K562 (cell line): ENCODE data around the gene FAM107B.

ENCODE experiments used
- EZH2 ChIP-seq: IDR thresholded peaks from 2 replicates; pipeline ENCODE4 v1.6.1; 2012; ENCODE audit warnings: low read depth, mild to moderate bottlenecking, inconsistent platforms, low read length, borderline replicate concordance
- FOXP1 ChIP-seq: sonication (generic); formaldehyde crosslinking; IDR thresholded peaks from 2 replicates; pipeline ENCODE4 v1.8.0; 2022; ENCODE audit warnings: mild to moderate bottlenecking, missing genetic modification reagents
- POLR2A ChIP-seq: fragments of 450-650 bp; conservative IDR thresholded peaks from 2 replicates; pipeline ENCODE4 v1.6.1; 2016
- POLR2AphosphoS5 ChIP-seq: IDR thresholded peaks from 2 replicates; pipeline ENCODE4 v1.6.1; 2011; ENCODE audit warnings: mild to moderate bottlenecking, low read depth, low read length, moderate library complexity; ENCODE audit not compliant: control insufficient read depth, insufficient read depth
- PRMT5 ChIP-seq: sonication (generic); formaldehyde crosslinking; IDR thresholded peaks from 2 replicates; pipeline ENCODE4 v1.5.0; 2020; ENCODE audit warnings: missing genetic modification reagents
- RBM25 ChIP-seq: fragments of 200-400 bp; formaldehyde crosslinking; IDR thresholded peaks from 2 replicates; pipeline ENCODE4 v1.6.1; 2018; ENCODE audit warnings: low read length, low read depth, moderate library complexity; ENCODE audit not compliant: severe bottlenecking
- SMARCA4 ChIP-seq: fragments of 450-650 bp; IDR thresholded peaks from 2 replicates; pipeline ENCODE4 v1.6.1; 2016
- TCF3 ChIP-seq: sonication (generic); formaldehyde crosslinking; IDR thresholded peaks from 2 replicates; pipeline ENCODE4 v1.4.0; 2020; ENCODE audit warnings: mild to moderate bottlenecking, missing genetic modification reagents
- TEAD4 ChIP-seq, 2 experiments: sonication (generic) in 1 of 2; formaldehyde crosslinking in 1 of 2; IDR thresholded peaks; 2 replicates each; pipeline versions ENCODE4 v1.6.1 to v1.8.0; 2012 to 2022; ENCODE audit warnings: borderline replicate concordance in 1 of 2, inconsistent platforms in 1 of 2, low read length in 1 of 2, mild to moderate bottlenecking in 1 of 2, missing genetic modification reagents in 1 of 2
- ZNF696 ChIP-seq: fragments of 250-450 bp; sonication (Bioruptor Pico); conservative IDR thresholded peaks from 2 replicates; pipeline ENCODE4 v1.4.0; 2020; ENCODE audit warnings: mild to moderate bottlenecking, moderate library complexity
- TF ChIP-seq, protein P1 (sequence below), 3 experiments: IDR thresholded peaks in 2 of 3; conservative IDR thresholded peaks in 1 of 3; 2 replicates each; pipeline ENCODE4 v1.5.1; 2011 to 2012; ENCODE audit warnings: low read length in 3 of 3, mild to moderate bottlenecking in 3 of 3, control low read depth in 2 of 3, improper control_type of control experiment in 1 of 3, inconsistent platforms in 1 of 3, low read depth in 1 of 3, mixed read lengths in 1 of 3, moderate library complexity in 1 of 3; ENCODE audit not compliant: insufficient read depth in 2 of 3
- TF ChIP-seq, protein P2 (sequence below): sonication (generic); formaldehyde crosslinking; IDR thresholded peaks from 2 replicates; pipeline ENCODE4 v1.5.0; 2020; ENCODE audit warnings: missing genetic modification reagents

DNA sequence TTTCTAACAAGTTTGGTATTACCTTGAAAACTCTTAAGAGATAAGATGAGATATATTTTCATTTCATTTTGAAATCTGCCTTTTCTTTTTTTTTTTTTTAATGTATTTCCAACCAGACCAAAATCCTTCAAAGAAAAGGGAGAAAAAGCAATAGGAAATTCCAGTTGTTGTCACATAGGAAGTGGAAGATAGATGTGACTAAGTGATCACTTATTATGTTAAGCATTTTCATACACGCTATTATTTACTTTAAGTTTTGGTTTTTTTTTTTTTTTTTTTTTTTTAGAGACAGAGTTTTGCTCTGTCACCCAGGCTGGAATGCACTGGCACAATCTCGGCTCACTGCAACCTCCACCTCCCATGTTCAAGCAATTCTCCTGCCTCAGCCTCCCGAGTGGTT, 246.8 kb downstream of the FAM107B start:
- TF ChIP-seq PRMT5, result no peak
- TF ChIP-seq TEAD4 (IDR thresholded peaks at IDR 0.05; ENCODE audit: low read length), result no peak
- TF ChIP-seq TEAD4 (CRISPR knock-in tag; IDR thresholded peaks at IDR 0.05; ENCODE audit: borderline replicate concordance), result no peak
- no peak for TF ChIP-seq TCF3
- TF ChIP-seq EZH2, result no peak
- no peak for TF ChIP-seq POLR2AphosphoS5
- TF ChIP-seq ZNF696 (CRISPR knock-in tag), result no peak
- TF ChIP-seq RBM25, result no peak
- TF ChIP-seq POLR2A, result no peak
- no peak for TF ChIP-seq FOXP1 (CRISPR knock-in tag)
- TF ChIP-seq, protein P1, sequence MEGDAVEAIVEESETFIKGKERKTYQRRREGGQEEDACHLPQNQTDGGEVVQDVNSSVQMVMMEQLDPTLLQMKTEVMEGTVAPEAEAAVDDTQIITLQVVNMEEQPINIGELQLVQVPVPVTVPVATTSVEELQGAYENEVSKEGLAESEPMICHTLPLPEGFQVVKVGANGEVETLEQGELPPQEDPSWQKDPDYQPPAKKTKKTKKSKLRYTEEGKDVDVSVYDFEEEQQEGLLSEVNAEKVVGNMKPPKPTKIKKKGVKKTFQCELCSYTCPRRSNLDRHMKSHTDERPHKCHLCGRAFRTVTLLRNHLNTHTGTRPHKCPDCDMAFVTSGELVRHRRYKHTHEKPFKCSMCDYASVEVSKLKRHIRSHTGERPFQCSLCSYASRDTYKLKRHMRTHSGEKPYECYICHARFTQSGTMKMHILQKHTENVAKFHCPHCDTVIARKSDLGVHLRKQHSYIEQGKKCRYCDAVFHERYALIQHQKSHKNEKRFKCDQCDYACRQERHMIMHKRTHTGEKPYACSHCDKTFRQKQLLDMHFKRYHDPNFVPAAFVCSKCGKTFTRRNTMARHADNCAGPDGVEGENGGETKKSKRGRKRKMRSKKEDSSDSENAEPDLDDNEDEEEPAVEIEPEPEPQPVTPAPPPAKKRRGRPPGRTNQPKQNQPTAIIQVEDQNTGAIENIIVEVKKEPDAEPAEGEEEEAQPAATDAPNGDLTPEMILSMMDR (IDR thresholded peaks at IDR 0.05 in 2 of 3, conservative IDR thresholded peaks at IDR 0.05 in 1 of 3; ENCODE audit: insufficient read depth in 2 of 3, low read depth in 1 of 3, low read length in 3 of 3), result no peak
- TF ChIP-seq, protein P2, sequence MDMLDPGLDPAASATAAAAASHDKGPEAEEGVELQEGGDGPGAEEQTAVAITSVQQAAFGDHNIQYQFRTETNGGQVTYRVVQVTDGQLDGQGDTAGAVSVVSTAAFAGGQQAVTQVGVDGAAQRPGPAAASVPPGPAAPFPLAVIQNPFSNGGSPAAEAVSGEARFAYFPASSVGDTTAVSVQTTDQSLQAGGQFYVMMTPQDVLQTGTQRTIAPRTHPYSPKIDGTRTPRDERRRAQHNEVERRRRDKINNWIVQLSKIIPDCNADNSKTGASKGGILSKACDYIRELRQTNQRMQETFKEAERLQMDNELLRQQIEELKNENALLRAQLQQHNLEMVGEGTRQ (CRISPR knock-in tag), result no peak
- TF ChIP-seq SMARCA4, result no peak
